ENCODE measurements around the gene OPA1.

The OPA1 gene

GRCh38 chr3:193714523-193715137, 121.6 kb downstream of the OPA1 start:
- no peaks in the 10 kb centered on the region for H3K9me3 ChIP-seq (replicated peaks; ENCODE audit: insufficient read depth, low read length)
- H3K4me2 ChIP-seq (ENCODE audit: low read depth, low read length) = no peak overlapping the region
- H3K27me3 ChIP-seq (replicated peaks; ENCODE audit: insufficient read depth, low read length) = no peaks in the 10 kb centered on the region

GRCh38 chr3:193716150-193716549, 123.1 kb downstream of the OPA1 start:
- no peak overlapping the region for H3K9ac ChIP-seq (ENCODE audit: low read length)
- H3K4me2 ChIP-seq (ENCODE audit: low read depth, low read length) = no peak overlapping the region
- H3K36me3 ChIP-seq (replicated peaks; ENCODE audit: insufficient read depth, low read length) = no peaks in the 10 kb centered on the region
- H3K27me3 ChIP-seq (replicated peaks; ENCODE audit: insufficient read depth, low read length) = no peaks in the 10 kb centered on the region
- TF ChIP-seq CTCF (IDR thresholded peaks at IDR 0.05; ENCODE audit: low read length) (no peak), EZH2 (optimal IDR thresholded peaks at IDR 0.05; ENCODE audit: low read depth, low read length) (no peak), EZH2phosphoT487 (IDR thresholded peaks at IDR 0.05; ENCODE audit: low read length) (no peak)
- no peaks in the 10 kb centered on the region for H3F3A ChIP-seq (ENCODE audit: insufficient read depth, low read length)
- no peaks in the 10 kb centered on the region for H3K9me3 ChIP-seq (replicated peaks; ENCODE audit: insufficient read depth, low read length)
- no peaks in the 10 kb centered on the region for H3K79me2 ChIP-seq (ENCODE audit: low read length)
- H3K27ac ChIP-seq (ENCODE audit: low read length) = no peak overlapping the region
- H3K9me2 ChIP-seq (replicated peaks; ENCODE audit: insufficient read depth, low read length) = no peaks in the 10 kb centered on the region
- H3K4me1 ChIP-seq (ENCODE audit: low read length) = peaks cover 8% of the 10 kb centered on the region; the same call in 1 of the 2 replicates
- H3K4me3 ChIP-seq (ENCODE audit: low read length) = no peak overlapping the region
- H4K20me1 ChIP-seq (ENCODE audit: insufficient read depth, low read length) = no peaks in the 10 kb centered on the region
- no peak for DNase-seq
- 0 out of 2 replicates have a peak overlapping the region, but pooled peaks have one; percentile 15 for H2AFZ ChIP-seq (ENCODE audit: low read length)

More at GRCh38 chr3:193714523-193715137, 121.6 kb downstream of the OPA1 start:
- DNase-seq = no peak
- no peaks in the 10 kb centered on the region for H3K79me2 ChIP-seq (ENCODE audit: low read length)
- no peak for TF ChIP-seq EZH2phosphoT487 (IDR thresholded peaks at IDR 0.05; ENCODE audit: low read length)
- TF ChIP-seq CTCF (IDR thresholded peaks at IDR 0.05; ENCODE audit: low read length) = no peak
- TF ChIP-seq EZH2 (optimal IDR thresholded peaks at IDR 0.05; ENCODE audit: low read depth, low read length) = no peak
- H3K9ac ChIP-seq (ENCODE audit: low read length) = no peak overlapping the region
- H3F3A ChIP-seq (ENCODE audit: insufficient read depth, low read length) = no peaks in the 10 kb centered on the region
- no peak overlapping the region for H3K27ac ChIP-seq (ENCODE audit: low read length)
- peaks cover 8% of the 10 kb centered on the region; the same call in 1 of the 2 replicates for H3K4me1 ChIP-seq (ENCODE audit: low read length)
- H2AFZ ChIP-seq (ENCODE audit: low read length) = no peak overlapping the region
- H3K4me3 ChIP-seq (ENCODE audit: low read length) = no peak overlapping the region
- H3K9me2 ChIP-seq (replicated peaks; ENCODE audit: insufficient read depth, low read length) = no peaks in the 10 kb centered on the region
- H3K36me3 ChIP-seq (replicated peaks; ENCODE audit: insufficient read depth, low read length) = no peaks in the 10 kb centered on the region
- H4K20me1 ChIP-seq (ENCODE audit: insufficient read depth, low read length) = no peaks in the 10 kb centered on the region

- peaks cover 8% of the 10 kb centered on the region; the same call in 1 of the 2 replicates for H3K4me1 ChIP-seq (ENCODE audit: low read length)
- H3K9ac ChIP-seq (ENCODE audit: low read length) = no peak overlapping the region
- H3K4me3 ChIP-seq (ENCODE audit: low read length) = no peak overlapping the region
- no peak for DNase-seq
- no peak overlapping the region for H3K4me2 ChIP-seq (ENCODE audit: low read depth, low read length)
- no peaks in the 10 kb centered on the region for H3K27me3 ChIP-seq (replicated peaks; ENCODE audit: insufficient read depth, low read length)
- no peaks in the 10 kb centered on the region for H4K20me1 ChIP-seq (ENCODE audit: insufficient read depth, low read length)
- no peaks in the 10 kb centered on the region for H3F3A ChIP-seq (ENCODE audit: insufficient read depth, low read length)
- no peaks in the 10 kb centered on the region for H3K79me2 ChIP-seq (ENCODE audit: low read length)
- no peak overlapping the region for H3K27ac ChIP-seq (ENCODE audit: low read length)
- no peak for TF ChIP-seq EZH2phosphoT487 (IDR thresholded peaks at IDR 0.05; ENCODE audit: low read length)
- TF ChIP-seq CTCF (IDR thresholded peaks at IDR 0.05; ENCODE audit: low read length) = no peak
- no peak for TF ChIP-seq EZH2 (optimal IDR thresholded peaks at IDR 0.05; ENCODE audit: low read depth, low read length)
- no peak overlapping the region for H2AFZ ChIP-seq (ENCODE audit: low read length)
- no peaks in the 10 kb centered on the region for H3K36me3 ChIP-seq (replicated peaks; ENCODE audit: insufficient read depth, low read length)
- no peaks in the 10 kb centered on the region for H3K9me3 ChIP-seq (replicated peaks; ENCODE audit: insufficient read depth, low read length)
- no peaks in the 10 kb centered on the region for H3K9me2 ChIP-seq (replicated peaks; ENCODE audit: insufficient read depth, low read length)
Measured at GRCh38 chr3:193719735-193720134, 126.7 kb downstream of the OPA1 start.
